ENCODE measurements around the gene ST7. TPM values are rescaled to one million over a fixed set of nuclear protein-coding genes. Genes with fewer than 3 reads are reported as not detected.

Gene ST7
- total and polyA plus RNA-seq, 4 donors = 22.4 to 57.2 (median 41.6) TPM

DNA sequence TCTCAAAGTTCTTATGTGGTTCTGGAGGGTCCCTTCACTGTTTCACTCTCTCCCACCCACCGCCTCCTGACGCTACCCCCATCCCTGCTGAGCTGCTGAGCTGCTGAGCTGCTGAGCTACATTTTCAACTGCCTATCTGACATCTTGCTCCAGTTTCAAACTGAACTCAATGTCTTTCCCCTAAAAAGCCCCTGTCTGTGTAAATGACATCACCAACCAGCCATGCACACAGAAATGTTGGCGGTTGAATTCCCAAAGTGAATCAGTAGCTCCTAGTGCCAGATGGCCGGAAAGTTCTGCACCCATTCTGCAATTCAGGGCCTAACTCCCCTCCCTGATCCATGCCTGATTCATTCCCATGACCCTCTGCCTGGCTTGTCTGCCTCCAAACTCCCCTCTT, 298.4 kb downstream of the ST7 start:
- Histone ChIP-seq H3K27me3 (ENCODE audit: control insufficient read depth in 3 of 3, insufficient read depth in 3 of 3, low read length in 2 of 3) (no peaks in the 10 kb centered on the region), H3K4me3 (no peak overlapping the region), H3K9ac (ENCODE audit: insufficient read depth in 1 of 2, low read length in 2 of 2) (no peak overlapping the region), H3K9me3 (ENCODE audit: control insufficient read depth in 4 of 4, insufficient read depth in 3 of 4, low read length in 3 of 4) (peaks cover 0 to 1% (median 0%) of the 10 kb centered on the region in 4 donors), H3K4me1 (ENCODE audit: control insufficient read depth in 5 of 5, insufficient read depth in 5 of 5, low read length in 5 of 5) (peaks cover 0 to 4% (median 3%) of the 10 kb centered on the region in 5 donors), H3K27ac (ENCODE audit: low read depth in 1 of 2, low read length in 1 of 2) (no peak overlapping the region), H3K36me3 (ENCODE audit: control insufficient read depth in 4 of 4, insufficient read depth in 4 of 4, low read length in 4 of 4) (no peaks in the 10 kb centered on the region)
- WGBS, 2 donors = 89 to 92% methylated on average over 4 of the region's 4 CpGs
- TF ChIP-seq, protein P1, sequence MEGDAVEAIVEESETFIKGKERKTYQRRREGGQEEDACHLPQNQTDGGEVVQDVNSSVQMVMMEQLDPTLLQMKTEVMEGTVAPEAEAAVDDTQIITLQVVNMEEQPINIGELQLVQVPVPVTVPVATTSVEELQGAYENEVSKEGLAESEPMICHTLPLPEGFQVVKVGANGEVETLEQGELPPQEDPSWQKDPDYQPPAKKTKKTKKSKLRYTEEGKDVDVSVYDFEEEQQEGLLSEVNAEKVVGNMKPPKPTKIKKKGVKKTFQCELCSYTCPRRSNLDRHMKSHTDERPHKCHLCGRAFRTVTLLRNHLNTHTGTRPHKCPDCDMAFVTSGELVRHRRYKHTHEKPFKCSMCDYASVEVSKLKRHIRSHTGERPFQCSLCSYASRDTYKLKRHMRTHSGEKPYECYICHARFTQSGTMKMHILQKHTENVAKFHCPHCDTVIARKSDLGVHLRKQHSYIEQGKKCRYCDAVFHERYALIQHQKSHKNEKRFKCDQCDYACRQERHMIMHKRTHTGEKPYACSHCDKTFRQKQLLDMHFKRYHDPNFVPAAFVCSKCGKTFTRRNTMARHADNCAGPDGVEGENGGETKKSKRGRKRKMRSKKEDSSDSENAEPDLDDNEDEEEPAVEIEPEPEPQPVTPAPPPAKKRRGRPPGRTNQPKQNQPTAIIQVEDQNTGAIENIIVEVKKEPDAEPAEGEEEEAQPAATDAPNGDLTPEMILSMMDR (IDR thresholded peaks at IDR 0.05; ENCODE audit: control extremely low read depth, extremely low read depth) = no peak
- DNase-seq = no peak
- ATAC-seq (ENCODE audit: insufficient read depth, low FRiP score) = no peak

DNA sequence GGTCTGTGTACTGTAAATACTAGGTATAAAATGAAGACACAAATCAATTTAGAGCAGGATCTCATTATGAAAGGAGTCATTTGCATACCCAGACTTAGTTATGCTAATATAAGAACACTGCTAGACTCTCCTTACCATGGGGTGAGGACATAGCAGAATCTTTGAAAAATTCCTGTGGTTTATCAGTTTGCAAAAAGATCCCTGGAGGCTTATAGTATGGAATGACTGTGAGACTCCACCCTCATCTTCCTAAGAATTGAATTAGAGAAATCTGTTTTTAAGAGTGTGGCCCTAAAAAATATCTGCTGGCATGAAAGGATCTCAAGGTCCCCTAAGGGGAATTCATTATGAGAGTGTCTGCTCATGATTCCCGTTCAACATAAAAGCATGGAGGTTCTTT, 306.3 kb downstream of the ST7 start:
- H3K36me3 ChIP-seq (ENCODE audit: control insufficient read depth in 4 of 4, insufficient read depth in 4 of 4, low read length in 4 of 4) = no peaks in the 10 kb centered on the region
- no peak for DNase-seq
- TF ChIP-seq, protein P1 (IDR thresholded peaks at IDR 0.05; ENCODE audit: control extremely low read depth, extremely low read depth) = no peak
- ATAC-seq (ENCODE audit: insufficient read depth, low FRiP score) = no peak
- 56 to 88% methylated on average over 1 of the region's 1 CpG for WGBS, 2 donors
- H3K9ac ChIP-seq (ENCODE audit: insufficient read depth in 1 of 2, low read length in 2 of 2) = no peak overlapping the region
- no peaks in the 10 kb centered on the region for H3K27me3 ChIP-seq (ENCODE audit: control insufficient read depth in 3 of 3, insufficient read depth in 3 of 3, low read length in 2 of 3)
- H3K9me3 ChIP-seq (ENCODE audit: control insufficient read depth in 4 of 4, insufficient read depth in 3 of 4, low read length in 3 of 4) = no peaks in the 10 kb centered on the region
- H3K4me1 ChIP-seq (ENCODE audit: control insufficient read depth in 5 of 5, insufficient read depth in 5 of 5, low read length in 5 of 5) = no peaks in the 10 kb centered on the region
- H3K27ac ChIP-seq (ENCODE audit: low read depth in 1 of 2, low read length in 1 of 2) = no peak overlapping the region
- no peak overlapping the region for H3K4me3 ChIP-seq

DNA sequence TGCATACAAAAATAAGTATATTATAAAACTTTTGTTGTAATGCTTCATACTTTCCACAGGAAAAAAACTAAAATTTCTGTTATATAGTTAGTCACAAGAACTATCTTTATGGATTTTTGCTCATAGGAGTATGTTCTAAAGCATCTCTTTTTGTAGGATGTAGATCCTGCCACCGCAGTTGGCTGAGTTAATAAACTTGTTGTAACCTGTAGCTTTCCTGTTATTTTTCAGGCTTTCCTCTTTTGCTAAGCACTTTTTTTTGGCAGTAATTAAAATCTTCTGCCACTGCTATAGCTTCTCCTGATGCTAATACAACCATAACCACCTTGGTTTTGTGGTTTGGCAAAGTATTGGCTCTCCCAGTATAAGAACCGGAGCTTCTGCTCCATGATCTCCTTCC, 309.2 kb downstream of the ST7 start:
- Histone ChIP-seq H3K36me3 (ENCODE audit: control insufficient read depth in 4 of 4, insufficient read depth in 4 of 4, low read length in 4 of 4) (no peaks in the 10 kb centered on the region), H3K4me3 (no peak overlapping the region), H3K9ac (ENCODE audit: insufficient read depth in 1 of 2, low read length in 2 of 2) (no peak overlapping the region), H3K4me1 (ENCODE audit: control insufficient read depth in 5 of 5, insufficient read depth in 5 of 5, low read length in 5 of 5) (no peaks in the 10 kb centered on the region), H3K9me3 (ENCODE audit: control insufficient read depth in 4 of 4, insufficient read depth in 3 of 4, low read length in 3 of 4) (no peaks in the 10 kb centered on the region), H3K27ac (ENCODE audit: low read depth in 1 of 2, low read length in 1 of 2) (no peak overlapping the region), H3K27me3 (ENCODE audit: control insufficient read depth in 3 of 3, insufficient read depth in 3 of 3, low read length in 2 of 3) (no peaks in the 10 kb centered on the region)
- no peak for DNase-seq
- no peak for ATAC-seq (ENCODE audit: insufficient read depth, low FRiP score)
- WGBS, 2 donors = 83 to 86% methylated on average over 2 of the region's 2 CpGs
- TF ChIP-seq, protein P1 (IDR thresholded peaks at IDR 0.05; ENCODE audit: control extremely low read depth, extremely low read depth) = no peak

DNA sequence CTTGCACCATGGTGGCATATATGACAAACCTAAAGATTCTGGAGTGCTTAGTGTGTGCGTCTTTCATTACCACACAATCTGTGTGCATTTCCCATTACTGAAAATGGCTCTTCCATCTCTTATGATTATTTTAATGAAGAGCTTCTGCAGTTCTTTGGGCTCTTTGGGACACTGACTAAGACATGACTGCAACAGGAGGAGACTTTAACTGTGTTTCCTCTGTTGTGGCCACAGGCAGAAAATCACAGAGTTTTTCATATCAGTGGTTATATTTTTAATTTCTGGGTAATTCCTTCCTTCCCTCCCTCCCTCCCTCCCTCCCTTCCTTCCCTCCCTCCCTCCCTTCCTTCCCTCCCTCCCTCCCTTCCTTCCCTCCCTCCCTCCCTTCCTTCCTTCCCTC, 311.4 kb downstream of the ST7 start:
- Histone ChIP-seq H3K9ac (ENCODE audit: insufficient read depth in 1 of 2, low read length in 2 of 2) (no peak overlapping the region), H3K4me3 (no peak overlapping the region), H3K36me3 (ENCODE audit: control insufficient read depth in 4 of 4, insufficient read depth in 4 of 4, low read length in 4 of 4) (no peaks in the 10 kb centered on the region), H3K9me3 (ENCODE audit: control insufficient read depth in 4 of 4, insufficient read depth in 3 of 4, low read length in 3 of 4) (no peaks in the 10 kb centered on the region), H3K27ac (ENCODE audit: low read depth in 1 of 2, low read length in 1 of 2) (no peak overlapping the region), H3K27me3 (ENCODE audit: control insufficient read depth in 3 of 3, insufficient read depth in 3 of 3, low read length in 2 of 3) (no peaks in the 10 kb centered on the region), H3K4me1 (ENCODE audit: control insufficient read depth in 5 of 5, insufficient read depth in 5 of 5, low read length in 5 of 5) (no peaks in the 10 kb centered on the region)
- WGBS, 2 donors = 46 to 99% methylated on average over 1 of the region's 1 CpG
- no peak for DNase-seq
- TF ChIP-seq, protein P1 (IDR thresholded peaks at IDR 0.05; ENCODE audit: control extremely low read depth, extremely low read depth) = no peak
- ATAC-seq (ENCODE audit: insufficient read depth, low FRiP score) = no peak
